ENCODE data around the gene CDYL2.

DNA sequence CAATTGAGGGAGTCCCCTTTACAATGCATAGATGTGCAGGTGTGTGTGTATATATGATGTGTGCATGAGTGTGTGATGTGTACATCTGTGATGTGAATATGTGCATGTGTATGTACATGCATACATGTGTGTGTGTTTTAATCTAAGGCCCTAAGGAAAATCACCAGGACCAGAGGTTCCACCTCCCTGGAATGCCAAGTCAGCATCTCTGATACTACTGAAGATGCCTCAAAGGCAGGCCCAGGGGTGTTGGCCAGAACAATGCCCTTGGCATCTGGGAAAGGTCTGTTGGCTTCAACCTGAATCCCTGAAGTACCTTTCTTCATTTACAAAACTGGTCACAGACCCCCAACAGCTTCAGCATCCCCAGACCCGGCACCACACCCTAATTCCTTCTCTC is 129.5 kb downstream of the CDYL2 start:
- TF ChIP-seq, protein P1, sequence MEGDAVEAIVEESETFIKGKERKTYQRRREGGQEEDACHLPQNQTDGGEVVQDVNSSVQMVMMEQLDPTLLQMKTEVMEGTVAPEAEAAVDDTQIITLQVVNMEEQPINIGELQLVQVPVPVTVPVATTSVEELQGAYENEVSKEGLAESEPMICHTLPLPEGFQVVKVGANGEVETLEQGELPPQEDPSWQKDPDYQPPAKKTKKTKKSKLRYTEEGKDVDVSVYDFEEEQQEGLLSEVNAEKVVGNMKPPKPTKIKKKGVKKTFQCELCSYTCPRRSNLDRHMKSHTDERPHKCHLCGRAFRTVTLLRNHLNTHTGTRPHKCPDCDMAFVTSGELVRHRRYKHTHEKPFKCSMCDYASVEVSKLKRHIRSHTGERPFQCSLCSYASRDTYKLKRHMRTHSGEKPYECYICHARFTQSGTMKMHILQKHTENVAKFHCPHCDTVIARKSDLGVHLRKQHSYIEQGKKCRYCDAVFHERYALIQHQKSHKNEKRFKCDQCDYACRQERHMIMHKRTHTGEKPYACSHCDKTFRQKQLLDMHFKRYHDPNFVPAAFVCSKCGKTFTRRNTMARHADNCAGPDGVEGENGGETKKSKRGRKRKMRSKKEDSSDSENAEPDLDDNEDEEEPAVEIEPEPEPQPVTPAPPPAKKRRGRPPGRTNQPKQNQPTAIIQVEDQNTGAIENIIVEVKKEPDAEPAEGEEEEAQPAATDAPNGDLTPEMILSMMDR (IDR thresholded peaks at IDR 0.05) = no peak
- TF ChIP-seq TCF12 (IDR thresholded peaks at IDR 0.05) (no peak), SMC3 (IDR thresholded peaks at IDR 0.05; ENCODE audit: low read depth, low read length) (no peak), POLR2AphosphoS5 (IDR thresholded peaks at IDR 0.05; ENCODE audit: low read depth, low read length) (no peak), RFX5 (IDR thresholded peaks at IDR 0.05; ENCODE audit: low read length) (no peak), EZH2phosphoT487 (IDR thresholded peaks at IDR 0.05; ENCODE audit: borderline replicate concordance, low read depth) (no peak), SIN3A (IDR thresholded peaks at IDR 0.05; ENCODE audit: borderline replicate concordance, low read depth, low read length) (no peak), EP300 (IDR thresholded peaks at IDR 0.05; ENCODE audit: borderline replicate concordance in 1 of 2, low read depth in 1 of 2, low read length in 1 of 2) (no peak), GABPA (IDR thresholded peaks at IDR 0.05; ENCODE audit: low read depth) (no peak)
- TF ChIP-seq, protein P2, sequence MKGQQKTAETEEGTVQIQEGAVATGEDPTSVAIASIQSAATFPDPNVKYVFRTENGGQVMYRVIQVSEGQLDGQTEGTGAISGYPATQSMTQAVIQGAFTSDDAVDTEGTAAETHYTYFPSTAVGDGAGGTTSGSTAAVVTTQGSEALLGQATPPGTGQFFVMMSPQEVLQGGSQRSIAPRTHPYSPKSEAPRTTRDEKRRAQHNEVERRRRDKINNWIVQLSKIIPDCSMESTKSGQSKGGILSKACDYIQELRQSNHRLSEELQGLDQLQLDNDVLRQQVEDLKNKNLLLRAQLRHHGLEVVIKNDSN (IDR thresholded peaks at IDR 0.05; ENCODE audit: borderline replicate concordance, low read depth) = no peak
- TF ChIP-seq, protein P3, sequence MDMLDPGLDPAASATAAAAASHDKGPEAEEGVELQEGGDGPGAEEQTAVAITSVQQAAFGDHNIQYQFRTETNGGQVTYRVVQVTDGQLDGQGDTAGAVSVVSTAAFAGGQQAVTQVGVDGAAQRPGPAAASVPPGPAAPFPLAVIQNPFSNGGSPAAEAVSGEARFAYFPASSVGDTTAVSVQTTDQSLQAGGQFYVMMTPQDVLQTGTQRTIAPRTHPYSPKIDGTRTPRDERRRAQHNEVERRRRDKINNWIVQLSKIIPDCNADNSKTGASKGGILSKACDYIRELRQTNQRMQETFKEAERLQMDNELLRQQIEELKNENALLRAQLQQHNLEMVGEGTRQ (IDR thresholded peaks at IDR 0.05; ENCODE audit: borderline replicate concordance, low read depth, low read length) = no peak
